Activated CD8-positive, alpha-beta T cell treated with anti-CD3 and anti-CD28 coated beads for 36 hours (primary cell): ENCODE data around the gene CFAP20. TPM values are rescaled to one million over a fixed set of nuclear protein-coding genes. Genes with fewer than 3 reads are reported as not detected.
"Not testable (repeated sequence)": the region's sequence is repeated elsewhere in the genome, so short reads cannot be mapped to it uniquely, and the experiment has no call there.

Experiments used
- ATAC-seq: fragments of 200-7000 bp; cut with Tn5 transposase; one replicate; pipeline ENCODE4 v1.10.0; 2021; ENCODE audit warnings: mild to moderate bottlenecking, moderate library complexity
- CTCF ChIA-PET: fragments of 350-600 bp; sonication (Branson Sonifier 250); formaldehyde crosslinking; loops from one replicate; lab custom pipeline; 2021; ENCODE audit warnings: antibody characterized with exemption; lab: Charles Lee
- POLR2A ChIA-PET: fragments of 350-600 bp; sonication (Branson Sonifier 250); formaldehyde crosslinking; loops from one replicate; lab custom pipeline; 2021; ENCODE audit warnings: antibody characterized with exemption; lab: Charles Lee
- DNase-seq: peaks from one replicate; pipeline ENCODE4 v3.0.0-alpha.2; 2020
- H3K27ac Mint-ChIP-seq: one replicate; pipeline ENCODE4 v1.8.0; 2021; ENCODE audit warnings: mild to moderate bottlenecking, mixed read lengths
- H3K27me3 Mint-ChIP-seq: one replicate; pipeline ENCODE4 v1.8.0; 2021; ENCODE audit warnings: mixed read lengths
- H3K36me3 Mint-ChIP-seq: one replicate; pipeline ENCODE4 v1.8.0; 2021; ENCODE audit warnings: low read depth, mixed read lengths
- H3K4me1 Mint-ChIP-seq: one replicate; pipeline ENCODE4 v1.8.0; 2021; ENCODE audit warnings: low read depth, mixed read lengths
- H3K4me3 Mint-ChIP-seq: one replicate; pipeline ENCODE4 v1.8.0; 2021; ENCODE audit warnings: mild to moderate bottlenecking, moderate library complexity, mixed read lengths
- H3K9me3 Mint-ChIP-seq: one replicate; pipeline ENCODE4 v1.8.0; 2021; ENCODE audit warnings: mixed read lengths
- CTCF ChIP-seq: fragments of 200-600 bp; IDR thresholded peaks from one replicate; pipeline ENCODE4 v1.8.0; 2022; ENCODE audit warnings: antibody characterized with exemption, mild to moderate bottlenecking
- intact Hi-C: fragments of 100-400 bp; cut with micrococcal nuclease; formaldehyde crosslinking; loops from one replicate; pipeline ENCODE4 v1.10.0; 2022
- total RNA-seq, 2 experiments: library from RNA; stranded (reverse); gene quantifications; one replicate each; pipeline ENCODE4 v1.2.3, GENCODE V29; 2021

Gene CFAP20
- total RNA-seq, 2 experiments from 2014 or later: 36.5 to 40.4 TPM

DNA sequence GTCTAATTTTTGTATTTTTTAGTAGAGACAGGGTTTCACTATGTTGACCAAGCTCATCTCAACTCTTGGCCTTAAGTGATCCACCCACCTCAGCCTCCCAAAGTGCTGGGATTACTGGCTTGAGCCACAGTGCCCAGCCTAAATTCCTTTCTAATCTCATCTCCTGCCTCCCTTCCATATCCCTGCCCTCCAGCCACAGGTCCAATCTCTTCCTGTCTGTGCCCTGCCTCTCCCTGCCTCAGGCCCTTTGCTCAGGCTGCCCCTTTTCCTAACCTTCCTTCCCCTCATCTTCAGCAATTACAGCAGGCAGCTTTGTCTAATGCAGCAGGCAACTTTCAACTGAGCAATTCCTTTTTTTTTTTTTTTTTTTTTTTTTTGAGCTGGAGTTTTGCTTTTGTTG, 46.8 kb downstream of the CFAP20 start:
- ChIA-PET CTCF (interaction anchor here (4.1 kb wide), 1 partner anchor 14 kb away, joined by 13 read pairs; no protein-coding TSS in a partner anchor), POLR2A (no interaction called here)
- Mint-ChIP-seq H3K9me3 (no peaks in the 10 kb centered on the region), H3K27me3 (peaks cover 1% of the 10 kb centered on the region), H3K27ac (no peak overlapping the region), H3K36me3 (no peaks in the 10 kb centered on the region), H3K4me1 (no peaks in the 10 kb centered on the region), H3K4me3 (no peak overlapping the region)
- DNase-seq (no peak), ATAC-seq (no peak)
- TF ChIP-seq CTCF: no peak
- intact Hi-C loops: no loop called here

DNA sequence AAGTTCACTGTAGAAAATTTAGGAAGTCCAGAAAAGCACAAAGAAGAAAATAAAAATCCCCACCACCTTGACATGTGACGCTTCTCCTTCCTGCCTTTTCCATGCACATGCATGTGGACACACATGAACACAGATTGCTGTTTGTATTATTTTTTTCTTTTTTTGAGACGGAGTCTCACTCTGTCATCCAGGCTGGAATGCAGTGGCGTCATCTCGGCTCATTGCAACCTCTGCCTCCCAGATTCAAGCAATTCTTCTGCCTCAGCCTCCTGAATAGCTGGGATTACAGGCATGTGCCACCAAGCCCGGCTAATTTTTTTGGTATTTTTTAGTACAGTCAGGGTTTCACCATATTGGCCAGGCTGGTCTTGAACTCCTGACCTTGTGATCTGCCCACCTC, 48.5 kb downstream of the CFAP20 start:
- H3K27ac Mint-ChIP-seq, H3K4me3 Mint-ChIP-seq, intact Hi-C loops, CTCF ChIA-PET, H3K27me3 Mint-ChIP-seq, ATAC-seq, H3K36me3 Mint-ChIP-seq, H3K4me1 Mint-ChIP-seq, POLR2A ChIA-PET, H3K9me3 Mint-ChIP-seq, DNase-seq: not testable (repeated sequence)

DNA sequence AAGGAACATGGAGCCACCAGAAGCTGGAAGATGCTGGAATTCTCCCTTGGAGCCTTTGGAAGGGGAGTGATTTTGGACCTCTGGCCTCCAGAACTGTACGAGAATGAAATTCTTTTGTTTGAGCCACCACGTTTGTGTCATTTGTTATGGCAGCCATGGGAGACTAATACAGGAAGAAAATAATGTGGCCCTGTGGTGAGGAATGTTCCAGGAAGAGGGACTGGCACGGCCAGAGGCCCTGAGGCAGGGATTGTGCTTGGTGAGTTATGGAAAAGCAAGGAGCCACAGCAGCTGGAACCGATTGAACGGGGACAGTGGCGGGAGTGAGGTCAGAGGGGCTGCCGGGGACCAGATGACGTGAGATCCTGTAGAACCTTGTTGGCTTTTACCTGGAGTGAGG, 51.4 kb downstream of the CFAP20 start:
- ATAC-seq (no peak), DNase-seq (no peak)
- Mint-ChIP-seq H3K27me3 (peaks cover 1% of the 10 kb centered on the region), H3K4me1 (no peaks in the 10 kb centered on the region), H3K4me3 (no peak overlapping the region), H3K27ac (no peak overlapping the region), H3K36me3 (no peaks in the 10 kb centered on the region), H3K9me3 (no peaks in the 10 kb centered on the region)
- CTCF ChIA-PET: no interaction called here
- intact Hi-C loops: no loop called here
- POLR2A ChIA-PET: no interaction called here
- TF ChIP-seq CTCF: no peak

- Mint-ChIP-seq H3K4me3 (no peak overlapping the region), H3K4me1 (no peaks in the 10 kb centered on the region), H3K36me3 (no peaks in the 10 kb centered on the region), H3K27me3 (no peaks in the 10 kb centered on the region), H3K27ac (no peak overlapping the region), H3K9me3 (no peaks in the 10 kb centered on the region)
- ChIA-PET POLR2A (no interaction called here), CTCF (no interaction called here)
- intact Hi-C loops: no loop called here
- DNase-seq: no peak
- no peak for ATAC-seq
- no peak for TF ChIP-seq CTCF
Measured at GRCh38 chr16:58076514-58076913, 52.7 kb downstream of the CFAP20 start.

- POLR2A ChIA-PET: no interaction called here
- CTCF ChIA-PET: interaction anchor here (1.9 kb wide), 1 partner anchor 23 kb away, joined by 4 read pairs; no protein-coding TSS in a partner anchor
- Mint-ChIP-seq H3K4me3 (no peak overlapping the region), H3K4me1 (no peaks in the 10 kb centered on the region), H3K9me3 (no peaks in the 10 kb centered on the region), H3K36me3 (no peaks in the 10 kb centered on the region), H3K27ac (no peak overlapping the region), H3K27me3 (no peaks in the 10 kb centered on the region)
- intact Hi-C loops: no loop called here
- ATAC-seq: no peak
- DNase-seq: no peak
- TF ChIP-seq CTCF: no peak
Measured at GRCh38 chr16:58074657-58075056, 54.5 kb downstream of the CFAP20 start.

DNA sequence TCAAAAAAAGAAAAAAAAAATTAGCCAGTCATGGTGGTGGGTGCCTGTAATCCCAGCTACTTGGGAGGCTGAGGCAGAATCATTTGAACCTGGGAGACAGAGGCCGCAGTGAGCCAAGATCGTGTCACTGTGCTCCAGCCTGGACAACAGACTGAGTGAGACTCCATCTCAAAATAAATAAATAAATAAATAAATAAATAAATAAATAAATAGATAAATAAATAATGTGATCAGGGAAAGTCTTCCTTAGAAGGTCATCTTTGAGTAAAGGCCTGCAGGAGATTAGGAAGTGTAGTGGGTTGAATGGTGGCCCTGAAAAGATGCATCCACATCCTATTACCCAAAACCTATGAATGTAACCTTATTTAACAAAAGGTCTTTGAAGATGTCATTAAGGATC, 56.1 kb downstream of the CFAP20 start:
- ATAC-seq, intact Hi-C loops, POLR2A ChIA-PET, H3K4me1 Mint-ChIP-seq, DNase-seq, H3K36me3 Mint-ChIP-seq, H3K27ac Mint-ChIP-seq, H3K9me3 Mint-ChIP-seq, H3K4me3 Mint-ChIP-seq, H3K27me3 Mint-ChIP-seq, CTCF ChIA-PET: not testable (repeated sequence)

DNA sequence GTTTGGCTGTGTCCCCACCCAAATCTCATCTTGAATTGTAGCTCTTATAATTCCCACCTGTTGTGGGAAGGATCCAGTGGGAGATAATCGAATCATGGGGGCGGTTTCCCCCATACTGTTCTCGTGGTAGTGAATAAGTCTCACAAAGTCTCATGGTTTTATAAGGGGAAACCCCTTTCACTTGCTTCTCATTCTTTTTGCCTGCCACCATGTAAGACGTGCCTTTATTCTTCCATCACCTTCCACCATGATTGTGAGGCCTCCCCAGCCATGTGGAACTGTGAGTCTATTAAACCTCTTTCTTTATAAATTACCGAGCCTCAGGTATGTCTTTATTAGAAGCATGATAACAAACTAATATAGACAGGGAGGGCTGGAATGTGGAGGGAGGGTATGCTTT, 57.0 kb downstream of the CFAP20 start:
- H3K9me3 Mint-ChIP-seq, H3K4me3 Mint-ChIP-seq, H3K27ac Mint-ChIP-seq, CTCF ChIA-PET, ATAC-seq, H3K36me3 Mint-ChIP-seq, H3K27me3 Mint-ChIP-seq, POLR2A ChIA-PET, intact Hi-C loops, DNase-seq, H3K4me1 Mint-ChIP-seq: not testable (repeated sequence)
